Inferior parietal cortex (tissue), 1 donor: ENCODE results near the gene ADD2.
"Not testable (repeated sequence)": the region's sequence is repeated elsewhere in the genome, so short reads cannot be mapped to it uniquely, and the experiment has no call there.

ENCODE experiments used
- DNase-seq: peaks from one replicate; pipeline ENCODE4 v3.0.0-alpha.2; 2016; ENCODE audit errors: extremely low spot score

ADD2 gene

GRCh38 chr2:70767699-70768589, at the start of gene ADD2:
ADD2 (minus strand) TSS chr2:70768200; CDS start chr2:70706408, 61,792 bp downstream.
- DNase-seq: no peak

GRCh38 chr2:70817284-70817954, 49.4 kb upstream of the ADD2 start:
- no peak for DNase-seq

GRCh38 chr2:70816726-70817125, 48.7 kb upstream of the ADD2 start:
- no peak for DNase-seq

GRCh38 chr2:70808983-70809958, 41.3 kb upstream of the ADD2 start:
- DNase-seq: no peak

- no peak for DNase-seq
Measured at GRCh38 chr2:70807828-70808118, 39.8 kb upstream of the ADD2 start.

GRCh38 chr2:70807102-70807827, 39.3 kb upstream of the ADD2 start:
- DNase-seq: no peak

GRCh38 chr2:70806620-70807019, 38.6 kb upstream of the ADD2 start:
- DNase-seq: no peak

- DNase-seq: no peak
Measured at GRCh38 chr2:70806013-70806412, 38.0 kb upstream of the ADD2 start.

GRCh38 chr2:70801607-70802263, 33.7 kb upstream of the ADD2 start:
- no peak for DNase-seq

- DNase-seq: no peak
Measured at GRCh38 chr2:70799706-70800105, 31.7 kb upstream of the ADD2 start.

- DNase-seq: not testable (repeated sequence)
Measured at GRCh38 chr2:70797996-70798395, 30.0 kb upstream of the ADD2 start.

- no peak for DNase-seq
Measured at GRCh38 chr2:70797506-70797905, 29.5 kb upstream of the ADD2 start.

GRCh38 chr2:70796262-70796661, 28.3 kb upstream of the ADD2 start:
- no peak for DNase-seq

GRCh38 chr2:70795164-70795995, 27.4 kb upstream of the ADD2 start:
- DNase-seq: no peak

GRCh38 chr2:70793450-70793849, 25.4 kb upstream of the ADD2 start:
- no peak for DNase-seq

- no peak for DNase-seq
Measured at GRCh38 chr2:70790136-70790828, 22.3 kb upstream of the ADD2 start, which contains the start of gene FIGLA. FIGLA (minus strand) TSS chr2:70790643; CDS start chr2:70790638, 5 bp downstream.

GRCh38 chr2:70789304-70790135, 21.5 kb upstream of the ADD2 start:
- DNase-seq: peak; percentile 82
